DND-41 (cell line): ENCODE results near the gene TUT4.

Experiments used
- ATAC-seq: fragments of 200-7000 bp; cut with Tn5 transposase; 3 replicates; pipeline ENCODE4 v1.9.1; 2021; ENCODE audit warnings: low read depth; ENCODE audit not compliant: insufficient read depth
- DNase-seq: peaks from one replicate; pipeline ENCODE4 v3.0.0-alpha.2; 2020
- H2AFZ ChIP-seq: 2 replicates; pipeline ENCODE4 v1.6.0; 2012; ENCODE audit warnings: low read depth, low read length
- H3K27ac ChIP-seq: 2 replicates; pipeline ENCODE4 v1.5.1; 2012; ENCODE audit warnings: low read length, inconsistent platforms
- H3K27me3 ChIP-seq: fragments of 200-600 bp; sonication (generic); 2 replicates; pipeline ENCODE4 v1.6.0; 2012; ENCODE audit warnings: low read length, mild to moderate bottlenecking, inconsistent platforms; ENCODE audit not compliant: insufficient read depth, poor library complexity
- H3K36me3 ChIP-seq: 2 replicates; pipeline ENCODE4 v1.5.1; 2012; ENCODE audit warnings: low read length, inconsistent platforms; ENCODE audit not compliant: insufficient read depth
- H3K4me1 ChIP-seq: 2 replicates; pipeline ENCODE4 v1.5.1; 2012; ENCODE audit warnings: mild to moderate bottlenecking, low read length; ENCODE audit not compliant: insufficient read depth
- H3K4me2 ChIP-seq: 2 replicates; pipeline ENCODE4 v1.6.0; 2012; ENCODE audit warnings: mild to moderate bottlenecking, moderate library complexity, low read length, inconsistent platforms; ENCODE audit not compliant: insufficient read depth
- H3K4me3 ChIP-seq, 2 experiments: fragments of 200-600 bp in 1 of 2; shearing (Covaris generic) in 1 of 2; 2 replicates each; pipeline ENCODE4 v1.5.1; 2012 to 2016; ENCODE audit warnings: inconsistent platforms in 2 of 2, low read length in 2 of 2, mild to moderate bottlenecking in 2 of 2, low read depth in 1 of 2, moderate library complexity in 1 of 2
- H3K79me2 ChIP-seq: 2 replicates; pipeline ENCODE4 v1.6.0; 2012; ENCODE audit warnings: low read length, inconsistent platforms; ENCODE audit not compliant: insufficient read depth
- H3K9ac ChIP-seq: 2 replicates; pipeline ENCODE4 v1.6.0; 2012; ENCODE audit warnings: low read depth, mild to moderate bottlenecking, inconsistent platforms, low read length, moderate library complexity
- H3K9me3 ChIP-seq: 2 replicates; pipeline ENCODE4 v1.5.1; 2012; ENCODE audit warnings: low read length, moderate library complexity, mild to moderate bottlenecking, inconsistent platforms; ENCODE audit not compliant: insufficient read depth, severe bottlenecking
- H4K20me1 ChIP-seq: 2 replicates; pipeline ENCODE4 v1.6.0; 2012; ENCODE audit warnings: low read length; ENCODE audit not compliant: insufficient read depth
- EZH2 ChIP-seq: IDR thresholded peaks from 3 replicates; pipeline ENCODE4 v1.6.1; 2012; ENCODE audit warnings: borderline replicate concordance, low read depth, mild to moderate bottlenecking, moderate library complexity, low read length, inconsistent platforms; ENCODE audit not compliant: severe bottlenecking
- TF ChIP-seq, protein P1 (sequence below): IDR thresholded peaks from 2 replicates; pipeline ENCODE4 v1.5.1; 2012; ENCODE audit warnings: borderline replicate concordance, low read length, moderate library complexity, mild to moderate bottlenecking; ENCODE audit not compliant: poor library complexity, severe bottlenecking; ENCODE audit errors: extremely low read depth

TUT4 gene

DNA sequence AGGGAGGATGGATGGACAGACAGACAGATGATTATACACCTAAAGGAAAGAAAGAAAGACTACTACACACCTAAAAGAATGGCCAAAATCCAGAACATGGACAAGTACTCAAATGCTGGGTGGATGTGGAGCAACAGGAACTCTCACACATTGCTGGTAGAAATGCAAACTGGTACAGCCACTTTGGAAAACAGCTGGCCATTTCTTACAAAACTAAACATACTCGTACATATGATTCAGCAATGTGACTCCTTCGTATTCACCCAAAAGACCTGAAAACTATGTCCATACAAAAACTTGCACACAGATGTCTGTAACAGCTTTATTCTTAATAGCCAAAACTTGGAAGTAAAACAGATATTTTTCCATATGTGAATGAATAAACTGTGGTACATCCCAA is 97.2 kb downstream of the TUT4 start:
- ATAC-seq (no peak), DNase-seq (no peak)
- Histone ChIP-seq H3K27ac (no peak overlapping the region), H2AFZ (no peak overlapping the region), H3K4me2 (no peak overlapping the region), H3K4me3 (no peak overlapping the region), H3K9ac (no peak overlapping the region), H3K79me2 (peaks cover 4% of the 10 kb centered on the region; the same call in 1 of the 2 replicates), H3K9me3 (no peaks in the 10 kb centered on the region), H3K4me1 (no peaks in the 10 kb centered on the region), H3K27me3 (no peaks in the 10 kb centered on the region), H3K36me3 (peaks cover 33% of the 10 kb centered on the region), H4K20me1 (no peaks in the 10 kb centered on the region)
- TF ChIP-seq, protein P1, sequence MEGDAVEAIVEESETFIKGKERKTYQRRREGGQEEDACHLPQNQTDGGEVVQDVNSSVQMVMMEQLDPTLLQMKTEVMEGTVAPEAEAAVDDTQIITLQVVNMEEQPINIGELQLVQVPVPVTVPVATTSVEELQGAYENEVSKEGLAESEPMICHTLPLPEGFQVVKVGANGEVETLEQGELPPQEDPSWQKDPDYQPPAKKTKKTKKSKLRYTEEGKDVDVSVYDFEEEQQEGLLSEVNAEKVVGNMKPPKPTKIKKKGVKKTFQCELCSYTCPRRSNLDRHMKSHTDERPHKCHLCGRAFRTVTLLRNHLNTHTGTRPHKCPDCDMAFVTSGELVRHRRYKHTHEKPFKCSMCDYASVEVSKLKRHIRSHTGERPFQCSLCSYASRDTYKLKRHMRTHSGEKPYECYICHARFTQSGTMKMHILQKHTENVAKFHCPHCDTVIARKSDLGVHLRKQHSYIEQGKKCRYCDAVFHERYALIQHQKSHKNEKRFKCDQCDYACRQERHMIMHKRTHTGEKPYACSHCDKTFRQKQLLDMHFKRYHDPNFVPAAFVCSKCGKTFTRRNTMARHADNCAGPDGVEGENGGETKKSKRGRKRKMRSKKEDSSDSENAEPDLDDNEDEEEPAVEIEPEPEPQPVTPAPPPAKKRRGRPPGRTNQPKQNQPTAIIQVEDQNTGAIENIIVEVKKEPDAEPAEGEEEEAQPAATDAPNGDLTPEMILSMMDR, result no peak
- no peak for TF ChIP-seq EZH2

DNA sequence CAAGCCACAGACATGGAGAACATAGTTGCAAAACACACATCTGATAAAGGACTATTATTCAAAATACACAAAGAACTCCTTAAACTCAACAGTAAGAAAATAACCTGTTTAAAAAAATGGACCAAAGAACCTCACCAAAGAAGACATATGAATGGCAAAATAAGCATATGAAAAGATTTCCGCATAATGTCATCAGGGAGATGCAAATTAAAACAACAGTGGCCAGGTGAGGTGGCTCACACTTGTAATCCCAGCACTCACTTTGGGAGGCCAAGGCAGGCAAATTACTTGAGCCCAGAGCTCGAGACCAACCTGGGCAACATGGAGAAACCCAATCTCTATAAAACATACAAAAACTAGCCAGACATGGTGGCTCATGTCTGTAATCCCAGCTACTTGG is 98.1 kb downstream of the TUT4 start:
- DNase-seq (no peak), ATAC-seq (no peak)
- Histone ChIP-seq H2AFZ (no peak overlapping the region), H3K27ac (no peak overlapping the region), H3K79me2 (peaks cover 4% of the 10 kb centered on the region; the same call in 1 of the 2 replicates), H3K9me3 (no peaks in the 10 kb centered on the region), H3K27me3 (no peaks in the 10 kb centered on the region), H3K4me3 (no peak overlapping the region), H4K20me1 (no peaks in the 10 kb centered on the region), H3K36me3 (peaks cover 40% of the 10 kb centered on the region), H3K4me2 (no peak overlapping the region), H3K9ac (no peak overlapping the region), H3K4me1 (no peaks in the 10 kb centered on the region)
- no peak for TF ChIP-seq EZH2
- TF ChIP-seq, protein P1, result no peak

DNA sequence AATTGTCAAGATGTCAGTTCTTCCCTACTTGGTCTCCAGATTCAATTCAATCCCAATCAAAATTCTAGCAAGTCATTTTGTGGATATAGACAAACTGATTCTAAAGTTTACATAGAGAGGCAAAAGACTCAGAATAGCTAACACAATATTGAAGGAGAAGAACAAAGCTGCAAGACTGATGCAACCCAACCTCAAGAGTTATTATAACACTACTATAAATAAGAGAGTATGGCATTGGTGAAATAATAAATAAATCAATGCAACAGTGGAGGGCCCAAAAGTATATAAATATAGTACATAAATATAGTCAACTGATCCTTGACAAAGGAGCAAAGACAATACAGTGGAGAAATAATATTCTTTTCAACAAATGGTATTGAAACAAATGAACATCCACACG is 98.8 kb downstream of the TUT4 start:
- H4K20me1 ChIP-seq, result no peaks in the 10 kb centered on the region
- no peaks in the 10 kb centered on the region for H3K4me1 ChIP-seq
- H3K36me3 ChIP-seq, result peaks cover 40% of the 10 kb centered on the region
- H3K9me3 ChIP-seq, result no peaks in the 10 kb centered on the region
- no peaks in the 10 kb centered on the region for H3K27me3 ChIP-seq
- no peak overlapping the region for H3K4me3 ChIP-seq
- peaks cover 4% of the 10 kb centered on the region; the same call in 1 of the 2 replicates for H3K79me2 ChIP-seq
- TF ChIP-seq, protein P1, result no peak
- TF ChIP-seq EZH2, result no peak
- H3K9ac ChIP-seq, result no peak overlapping the region
- H3K27ac ChIP-seq, result no peak overlapping the region
- ATAC-seq (no peak), DNase-seq (no peak)
- H3K4me2 ChIP-seq, result no peak overlapping the region
- no peak overlapping the region for H2AFZ ChIP-seq

DNA sequence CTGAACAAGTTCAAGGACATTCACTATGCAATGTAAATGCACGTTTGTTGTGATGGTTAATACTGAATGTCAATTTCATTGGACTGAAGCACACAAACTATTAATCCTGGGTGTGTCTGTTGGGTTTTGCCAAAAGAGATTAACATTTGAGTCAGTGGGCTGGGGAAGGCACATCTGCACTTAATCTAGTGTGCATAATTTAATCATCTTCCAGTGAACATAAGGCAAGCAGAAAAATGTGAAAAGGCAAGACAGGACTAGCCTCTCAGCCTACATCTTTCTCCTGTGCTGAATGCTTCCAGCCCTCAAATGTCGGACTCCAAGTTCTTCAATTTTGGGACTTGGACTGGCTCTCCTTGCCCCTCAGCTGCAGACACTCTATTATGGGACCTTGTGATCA is 108.4 kb downstream of the TUT4 start:
- H2AFZ ChIP-seq, result no peak overlapping the region
- TF ChIP-seq, protein P1, result no peak
- TF ChIP-seq EZH2, result no peak
- no peak overlapping the region for H3K9ac ChIP-seq
- H3K4me1 ChIP-seq, result no peaks in the 10 kb centered on the region
- H3K9me3 ChIP-seq, result no peaks in the 10 kb centered on the region
- DNase-seq (no peak), ATAC-seq (no peak)
- no peak overlapping the region for H3K4me3 ChIP-seq
- no peaks in the 10 kb centered on the region for H4K20me1 ChIP-seq
- H3K27me3 ChIP-seq, result no peaks in the 10 kb centered on the region
- no peak overlapping the region for H3K4me2 ChIP-seq
- H3K36me3 ChIP-seq, result peaks cover 66% of the 10 kb centered on the region
- no peaks in the 10 kb centered on the region for H3K79me2 ChIP-seq
- H3K27ac ChIP-seq, result no peak overlapping the region
